ENCODE data around the gene RNPEPL1. TPM values are rescaled to one million over a fixed set of nuclear protein-coding genes. Genes with fewer than 3 reads are reported as not detected.
"Not testable (repeated sequence)": the region's sequence is repeated elsewhere in the genome, so short reads cannot be mapped to it uniquely, and the experiment has no call there.

The RNPEPL1 gene
- total RNA-seq, 1 experiment from 2014 or later = 31.5 TPM

- no peak for DNase-seq (ENCODE audit: unreplicated experiment)
- Mint-ChIP-seq H3K4me1 (ENCODE audit: insufficient read depth, unreplicated experiment) (no peaks in the 10 kb centered on the region), H3K36me3 (ENCODE audit: insufficient read depth, unreplicated experiment) (peaks cover 21% of the 10 kb centered on the region), H3K27ac (ENCODE audit: low read depth, unreplicated experiment) (no peak overlapping the region), H3K4me3 (ENCODE audit: unreplicated experiment) (no peak overlapping the region), H3K9me3 (ENCODE audit: unreplicated experiment) (peaks cover 28% of the 10 kb centered on the region), H3K27me3 (ENCODE audit: insufficient read depth, unreplicated experiment) (no peaks in the 10 kb centered on the region)
- no peak for TF ChIP-seq CTCF (IDR thresholded peaks at IDR 0.05; ENCODE audit: unreplicated experiment)
- BruUV-seq (replicated peaks) = no TSS peak
- CTCF ChIA-PET = interaction anchor here (1.3 kb wide), 1 partner anchor 36 kb away, joined by 3 read pairs; no protein-coding TSS in a partner anchor
- intact Hi-C loops (cut with micrococcal nuclease) = no loop called here
- POLR2A ChIA-PET = no interaction called here
These were observed 37.2 kb upstream of the RNPEPL1 start for GRCh38 chr2:240531038-240531437.

- ChIA-PET CTCF (interaction anchor here (1.3 kb wide), 1 partner anchor 35 kb away, joined by 3 read pairs; no protein-coding TSS in a partner anchor), POLR2A (no interaction called here)
- Mint-ChIP-seq H3K36me3 (ENCODE audit: insufficient read depth, unreplicated experiment) (peaks cover 14% of the 10 kb centered on the region), H3K27ac (ENCODE audit: low read depth, unreplicated experiment) (no peak overlapping the region), H3K9me3 (ENCODE audit: unreplicated experiment) (peaks cover 22% of the 10 kb centered on the region), H3K4me3 (ENCODE audit: unreplicated experiment) (no peak overlapping the region), H3K4me1 (ENCODE audit: insufficient read depth, unreplicated experiment) (no peaks in the 10 kb centered on the region), H3K27me3 (ENCODE audit: insufficient read depth, unreplicated experiment) (no peaks in the 10 kb centered on the region)
- DNase-seq (ENCODE audit: unreplicated experiment) = no peak
- no TSS peak for BruUV-seq (replicated peaks)
- intact Hi-C loops (cut with micrococcal nuclease) = no loop called here
- TF ChIP-seq CTCF (IDR thresholded peaks at IDR 0.05; ENCODE audit: unreplicated experiment) = no peak
These were observed 36.1 kb upstream of the RNPEPL1 start for GRCh38 chr2:240532031-240532775.

GRCh38 chr2:240538031-240538780 lies 30.1 kb upstream of the RNPEPL1 start:
- TF ChIP-seq CTCF (IDR thresholded peaks at IDR 0.05; ENCODE audit: unreplicated experiment) = no peak
- POLR2A ChIA-PET = interaction anchor here (0.6 kb wide), 1 partner anchor 22 kb away, joined by 3 read pairs; no protein-coding TSS in a partner anchor
- no TSS peak for BruUV-seq (replicated peaks)
- Mint-ChIP-seq H3K4me1 (ENCODE audit: insufficient read depth, unreplicated experiment) (no peaks in the 10 kb centered on the region), H3K9me3 (ENCODE audit: unreplicated experiment) (no peaks in the 10 kb centered on the region), H3K36me3 (ENCODE audit: insufficient read depth, unreplicated experiment) (peaks cover 29% of the 10 kb centered on the region), H3K27me3 (ENCODE audit: insufficient read depth, unreplicated experiment) (no peaks in the 10 kb centered on the region), H3K4me3 (ENCODE audit: unreplicated experiment) (no peak overlapping the region), H3K27ac (ENCODE audit: low read depth, unreplicated experiment) (no peak overlapping the region)
- intact Hi-C loops (cut with micrococcal nuclease) = no loop called here
- no peak for DNase-seq (ENCODE audit: unreplicated experiment)
- CTCF ChIA-PET = interaction anchor here (0.6 to 2.1 kb wide), 2 partner anchors 24 to 284 kb away, joined by 3 to 8 read pairs; no protein-coding TSS in a partner anchor

- H3K4me1 Mint-ChIP-seq (ENCODE audit: insufficient read depth, unreplicated experiment); intact Hi-C loops (cut with micrococcal nuclease); H3K27ac Mint-ChIP-seq (ENCODE audit: low read depth, unreplicated experiment); H3K9me3 Mint-ChIP-seq (ENCODE audit: unreplicated experiment); H3K4me3 Mint-ChIP-seq (ENCODE audit: unreplicated experiment); BruUV-seq (replicated peaks); H3K27me3 Mint-ChIP-seq (ENCODE audit: insufficient read depth, unreplicated experiment); DNase-seq (ENCODE audit: unreplicated experiment): not testable (repeated sequence)
- CTCF ChIA-PET = interaction anchor here (2.1 kb wide), 1 partner anchor 25 kb away, joined by 8 read pairs; no protein-coding TSS in a partner anchor
- H3K36me3 Mint-ChIP-seq (ENCODE audit: insufficient read depth, unreplicated experiment) = peaks cover 31% of the 10 kb centered on the region
- POLR2A ChIA-PET = interaction anchor here (0.6 kb wide), 1 partner anchor 23 kb away, joined by 3 read pairs; no protein-coding TSS in a partner anchor
These were observed 29.2 kb upstream of the RNPEPL1 start for GRCh38 chr2:240539101-240539500.
